ENCODE measurements around the gene SLC22A31. TPM values are rescaled to one million over a fixed set of nuclear protein-coding genes. Genes with fewer than 3 reads are reported as not detected.

SLC22A31 gene
- polyA plus RNA-seq, 1 of the 3 experiments (the other 2 are of a cell fraction), result 0.07 TPM

GRCh38 chr16:89154390-89155183 is 45.8 kb downstream of the SLC22A31 start:
- POLR2A ChIA-PET, result no interaction called here
- Histone ChIP-seq H3K9me3 (no peaks in the 10 kb centered on the region), H3K79me2 (ENCODE audit: insufficient read depth) (no peaks in the 10 kb centered on the region), H2AFZ (ENCODE audit: low read depth) (no peak overlapping the region), H3K36me3 (replicated peaks in 1 of 2; ENCODE audit: control insufficient read depth in 1 of 2, insufficient read depth in 2 of 2, low read length in 1 of 2) (peaks cover 0 to 4% of the 10 kb centered on the region in 2 experiments), H4K20me1 (ENCODE audit: insufficient read depth) (no peaks in the 10 kb centered on the region), H3F3A (replicated peaks; ENCODE audit: insufficient read depth) (peaks cover 20% of the 10 kb centered on the region), H3K9ac (no peak overlapping the region), H3K27ac (ENCODE audit: low read depth in 2 of 2, low read length in 1 of 2) (no peak overlapping the region), H3K4me3 (ENCODE audit: low read depth in 2 of 2, low read length in 1 of 2) (no peak overlapping the region), H3K27me3 (ENCODE audit: insufficient read depth) (no peaks in the 10 kb centered on the region), H3K4me2 (no peak overlapping the region), H3K9me2 (no peaks in the 10 kb centered on the region), H3K4me1 (ENCODE audit: control insufficient read depth in 1 of 2, insufficient read depth in 2 of 2, low read depth in 1 of 2, low read length in 1 of 2) (peaks cover 0 to 59% of the 10 kb centered on the region in 2 experiments; a peak in 1 of 4 replicates)
- DNase-seq, result no peak
- 84% methylated on average over 12 of the region's 24 CpGs for WGBS (ENCODE audit: low lambda C conversion rate)
- TF ChIP-seq CHD2 (IDR thresholded peaks at IDR 0.05; ENCODE audit: low read length, partially characterized antibody) (no peak), USF2 (IDR thresholded peaks at IDR 0.05; ENCODE audit: borderline replicate concordance, low read depth, low read length) (no peak), FOXJ3 (CRISPR knock-in tag; IDR thresholded peaks at IDR 0.05) (no peak)
- CTCF ChIA-PET, result interaction anchor here (0.9 to 2.0 kb wide), 4 partner anchors 13 to 216 kb away, joined by 3 to 5 read pairs (median 4); no protein-coding TSS in a partner anchor

- ChIA-PET POLR2A (no interaction called here), CTCF (interaction anchor here (0.9 to 2.0 kb wide), 3 partner anchors 13 to 215 kb away, joined by 3 to 5 read pairs (median 5); no protein-coding TSS in a partner anchor)
- no peaks in the 10 kb centered on the region for H3K9me2 ChIP-seq
- WGBS (ENCODE audit: low lambda C conversion rate), result 97% methylated on average over 7 of the region's 19 CpGs
- H3K27ac ChIP-seq (ENCODE audit: low read depth in 2 of 2, low read length in 1 of 2), result no peak overlapping the region; a peak in 1 of 4 replicates
- H3F3A ChIP-seq (replicated peaks; ENCODE audit: insufficient read depth), result peaks cover 19% of the 10 kb centered on the region
- no peaks in the 10 kb centered on the region for H4K20me1 ChIP-seq (ENCODE audit: insufficient read depth)
- no peak overlapping the region for H2AFZ ChIP-seq (ENCODE audit: low read depth)
- peaks cover 0 to 8% of the 10 kb centered on the region in 2 experiments for H3K36me3 ChIP-seq (replicated peaks in 1 of 2; ENCODE audit: control insufficient read depth in 1 of 2, insufficient read depth in 2 of 2, low read length in 1 of 2)
- no peaks in the 10 kb centered on the region for H3K79me2 ChIP-seq (ENCODE audit: insufficient read depth)
- H3K9ac ChIP-seq, result no peak overlapping the region
- no peaks in the 10 kb centered on the region for H3K9me3 ChIP-seq
- no peaks in the 10 kb centered on the region for H3K27me3 ChIP-seq (ENCODE audit: insufficient read depth)
- H3K4me3 ChIP-seq (ENCODE audit: low read depth in 2 of 2, low read length in 1 of 2), result no peak overlapping the region
- no peak for DNase-seq
- H3K4me1 ChIP-seq (ENCODE audit: control insufficient read depth in 1 of 2, insufficient read depth in 2 of 2, low read depth in 1 of 2, low read length in 1 of 2), result peaks cover 0 to 59% of the 10 kb centered on the region in 2 experiments; a peak in 1 of 4 replicates
- H3K4me2 ChIP-seq, result no peak overlapping the region
- TF ChIP-seq SIN3A (IDR thresholded peaks at IDR 0.05; ENCODE audit: borderline replicate concordance, low read depth, low read length) (no peak), RXRA (IDR thresholded peaks at IDR 0.05; ENCODE audit: borderline replicate concordance, low read depth) (no peak), TEAD4 (IDR thresholded peaks at IDR 0.05; ENCODE audit: borderline replicate concordance, insufficient read depth) (no peak), EZH2phosphoT487 (IDR thresholded peaks at IDR 0.05; ENCODE audit: borderline replicate concordance, low read depth) (no peak), TCF12 (IDR thresholded peaks at IDR 0.05) (no peak), MEF2A (IDR thresholded peaks at IDR 0.05; ENCODE audit: borderline replicate concordance, low read depth) (no peak), RFX5 (IDR thresholded peaks at IDR 0.05; ENCODE audit: low read length) (no peak), GABPA (IDR thresholded peaks at IDR 0.05; ENCODE audit: low read depth) (no peak), CHD2 (IDR thresholded peaks at IDR 0.05; ENCODE audit: low read length, partially characterized antibody) (no peak), NFIC (IDR thresholded peaks at IDR 0.05; ENCODE audit: borderline replicate concordance) (no peak), RAD21 (IDR thresholded peaks at IDR 0.05; ENCODE audit: low read length) (no peak), RCOR1 (IDR thresholded peaks at IDR 0.05; ENCODE audit: low read length) (no peak)
- TF ChIP-seq, protein P1, sequence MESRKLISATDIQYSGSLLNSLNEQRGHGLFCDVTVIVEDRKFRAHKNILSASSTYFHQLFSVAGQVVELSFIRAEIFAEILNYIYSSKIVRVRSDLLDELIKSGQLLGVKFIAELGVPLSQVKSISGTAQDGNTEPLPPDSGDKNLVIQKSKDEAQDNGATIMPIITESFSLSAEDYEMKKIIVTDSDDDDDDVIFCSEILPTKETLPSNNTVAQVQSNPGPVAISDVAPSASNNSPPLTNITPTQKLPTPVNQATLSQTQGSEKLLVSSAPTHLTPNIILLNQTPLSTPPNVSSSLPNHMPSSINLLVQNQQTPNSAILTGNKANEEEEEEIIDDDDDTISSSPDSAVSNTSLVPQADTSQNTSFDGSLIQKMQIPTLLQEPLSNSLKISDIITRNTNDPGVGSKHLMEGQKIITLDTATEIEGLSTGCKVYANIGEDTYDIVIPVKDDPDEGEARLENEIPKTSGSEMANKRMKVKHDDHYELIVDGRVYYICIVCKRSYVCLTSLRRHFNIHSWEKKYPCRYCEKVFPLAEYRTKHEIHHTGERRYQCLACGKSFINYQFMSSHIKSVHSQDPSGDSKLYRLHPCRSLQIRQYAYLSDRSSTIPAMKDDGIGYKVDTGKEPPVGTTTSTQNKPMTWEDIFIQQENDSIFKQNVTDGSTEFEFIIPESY (IDR thresholded peaks at IDR 0.05; ENCODE audit: borderline replicate concordance, low read depth), result no peak
- TF ChIP-seq, protein P2, sequence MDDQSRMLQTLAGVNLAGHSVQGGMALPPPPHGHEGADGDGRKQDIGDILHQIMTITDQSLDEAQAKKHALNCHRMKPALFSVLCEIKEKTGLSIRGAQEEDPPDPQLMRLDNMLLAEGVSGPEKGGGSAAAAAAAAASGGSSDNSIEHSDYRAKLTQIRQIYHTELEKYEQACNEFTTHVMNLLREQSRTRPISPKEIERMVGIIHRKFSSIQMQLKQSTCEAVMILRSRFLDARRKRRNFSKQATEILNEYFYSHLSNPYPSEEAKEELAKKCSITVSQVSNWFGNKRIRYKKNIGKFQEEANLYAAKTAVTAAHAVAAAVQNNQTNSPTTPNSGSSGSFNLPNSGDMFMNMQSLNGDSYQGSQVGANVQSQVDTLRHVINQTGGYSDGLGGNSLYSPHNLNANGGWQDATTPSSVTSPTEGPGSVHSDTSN (IDR thresholded peaks at IDR 0.05), result no peak
- TF ChIP-seq, protein P3, sequence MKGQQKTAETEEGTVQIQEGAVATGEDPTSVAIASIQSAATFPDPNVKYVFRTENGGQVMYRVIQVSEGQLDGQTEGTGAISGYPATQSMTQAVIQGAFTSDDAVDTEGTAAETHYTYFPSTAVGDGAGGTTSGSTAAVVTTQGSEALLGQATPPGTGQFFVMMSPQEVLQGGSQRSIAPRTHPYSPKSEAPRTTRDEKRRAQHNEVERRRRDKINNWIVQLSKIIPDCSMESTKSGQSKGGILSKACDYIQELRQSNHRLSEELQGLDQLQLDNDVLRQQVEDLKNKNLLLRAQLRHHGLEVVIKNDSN (IDR thresholded peaks at IDR 0.05; ENCODE audit: borderline replicate concordance, low read depth), result no peak
- TF ChIP-seq, protein P4, sequence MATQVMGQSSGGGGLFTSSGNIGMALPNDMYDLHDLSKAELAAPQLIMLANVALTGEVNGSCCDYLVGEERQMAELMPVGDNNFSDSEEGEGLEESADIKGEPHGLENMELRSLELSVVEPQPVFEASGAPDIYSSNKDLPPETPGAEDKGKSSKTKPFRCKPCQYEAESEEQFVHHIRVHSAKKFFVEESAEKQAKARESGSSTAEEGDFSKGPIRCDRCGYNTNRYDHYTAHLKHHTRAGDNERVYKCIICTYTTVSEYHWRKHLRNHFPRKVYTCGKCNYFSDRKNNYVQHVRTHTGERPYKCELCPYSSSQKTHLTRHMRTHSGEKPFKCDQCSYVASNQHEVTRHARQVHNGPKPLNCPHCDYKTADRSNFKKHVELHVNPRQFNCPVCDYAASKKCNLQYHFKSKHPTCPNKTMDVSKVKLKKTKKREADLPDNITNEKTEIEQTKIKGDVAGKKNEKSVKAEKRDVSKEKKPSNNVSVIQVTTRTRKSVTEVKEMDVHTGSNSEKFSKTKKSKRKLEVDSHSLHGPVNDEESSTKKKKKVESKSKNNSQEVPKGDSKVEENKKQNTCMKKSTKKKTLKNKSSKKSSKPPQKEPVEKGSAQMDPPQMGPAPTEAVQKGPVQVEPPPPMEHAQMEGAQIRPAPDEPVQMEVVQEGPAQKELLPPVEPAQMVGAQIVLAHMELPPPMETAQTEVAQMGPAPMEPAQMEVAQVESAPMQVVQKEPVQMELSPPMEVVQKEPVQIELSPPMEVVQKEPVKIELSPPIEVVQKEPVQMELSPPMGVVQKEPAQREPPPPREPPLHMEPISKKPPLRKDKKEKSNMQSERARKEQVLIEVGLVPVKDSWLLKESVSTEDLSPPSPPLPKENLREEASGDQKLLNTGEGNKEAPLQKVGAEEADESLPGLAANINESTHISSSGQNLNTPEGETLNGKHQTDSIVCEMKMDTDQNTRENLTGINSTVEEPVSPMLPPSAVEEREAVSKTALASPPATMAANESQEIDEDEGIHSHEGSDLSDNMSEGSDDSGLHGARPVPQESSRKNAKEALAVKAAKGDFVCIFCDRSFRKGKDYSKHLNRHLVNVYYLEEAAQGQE (IDR thresholded peaks at IDR 0.05; ENCODE audit: low read depth, low read length), result no peak
These were observed 46.5 kb downstream of the SLC22A31 start for GRCh38 chr16:89153848-89154271.

Data from SK-N-SH (cell line).